ENCODE results near the gene WIPF1.

GRCh38 chr2:174593574-174594203 lies 3.9 kb downstream of the WIPF1 start:
- no peak for TF ChIP-seq CTCF (IDR thresholded peaks at IDR 0.05 in 4 of 5, conservative IDR thresholded peaks at IDR 0.05 in 1 of 5)
- peak in 1 of 2 donors; percentile 14 for TF ChIP-seq POLR2A (IDR thresholded peaks at IDR 0.05)
